Spleen (tissue), 11 donors: Measurements from ENCODE around the gene DLX1. TPM values are rescaled to one million over a fixed set of nuclear protein-coding genes. Genes with fewer than 3 reads are reported as not detected.
"Not testable (repeated sequence)": the region's sequence is repeated elsewhere in the genome, so short reads cannot be mapped to it uniquely, and the experiment has no call there.

Experiments
- DNase-seq: peaks from one replicate; pipeline ENCODE4 v3.0.0-alpha.2; 2020
- H3K27ac ChIP-seq, 8 donors: fragments of 200-600 bp; sonication (generic) in 7 of 8; 1 replicate in 4 of 8; 2 replicates in 4 of 8; pipeline versions ENCODE4 v1.5.0 to v1.8.0; 2016 to 2021; ENCODE audit warnings: inconsistent platforms in 4 of 8, mild to moderate bottlenecking in 4 of 8, moderate library complexity in 1 of 8
- H3K27me3 ChIP-seq, 7 donors: fragments of 200-600 bp; sonication (generic) in 6 of 7; replicated peaks in 1 of 7; 1 replicate in 4 of 7; 2 replicates in 3 of 7; pipeline versions ENCODE4 v1.5.0 to v1.8.0; 2016 to 2021; ENCODE audit warnings: inconsistent platforms in 3 of 7, mild to moderate bottlenecking in 1 of 7
- H3K36me3 ChIP-seq, 6 donors: fragments of 200-600 bp; sonication (generic) in 5 of 6; 1 replicate in 4 of 6; 2 replicates in 2 of 6; pipeline versions ENCODE4 v1.5.0 to v1.8.0; 2016 to 2021; ENCODE audit warnings: inconsistent platforms in 2 of 6
- H3K4me1 ChIP-seq, 6 donors: fragments of 200-600 bp; sonication (generic) in 5 of 6; 1 replicate in 3 of 6; 2 replicates in 3 of 6; pipeline versions ENCODE4 v1.5.0 to v1.8.0; 2016 to 2021; ENCODE audit warnings: inconsistent platforms in 3 of 6
- H3K4me3 ChIP-seq, 8 donors: fragments of 200-600 bp; sonication (generic) in 7 of 8; 1 replicate in 4 of 8; 2 replicates in 4 of 8; pipeline versions ENCODE4 v1.5.0 to v1.8.0; 2016 to 2021; ENCODE audit warnings: inconsistent platforms in 4 of 8, mild to moderate bottlenecking in 4 of 8, moderate library complexity in 2 of 8
- H3K9me3 ChIP-seq, 8 donors: fragments of 200-600 bp; sonication (generic) in 7 of 8; 1 replicate in 4 of 8; 2 replicates in 4 of 8; pipeline versions ENCODE4 v1.5.0 to v1.8.0; 2016 to 2021; ENCODE audit warnings: inconsistent platforms in 4 of 8
- POLR2A ChIP-seq, 3 donors: fragments of 450-650 bp; IDR thresholded peaks; one replicate each; pipeline ENCODE4 v1.5.1; 2017; ENCODE audit warnings: antibody characterized with exemption in 3 of 3, mild to moderate bottlenecking in 1 of 3
- POLR2AphosphoS5 ChIP-seq, 3 donors: sonication (generic); formaldehyde crosslinking; IDR thresholded peaks; one replicate each; pipeline ENCODE4 v1.5.1; 2017; ENCODE audit warnings: antibody characterized with exemption in 3 of 3
- WGBS, 5 donors: extraction: QIAGEN DNeasy Blood & Tissue Kit in 3 of 5; methylation state at CpG; one replicate each; pipeline versions ENCODE4 v1.1.5 to v1.1.7; 2013 to 2018; 5-methylcytosine and 5-hydroxymethylcytosine counted together
- intact Hi-C: fragments of 100-400 bp; cut with DNase I; formaldehyde crosslinking; loops from one replicate; pipeline ENCODE4 v1.15.0; 2023; ENCODE audit warnings: low total_unique reads
- polyA plus RNA-seq, 3 donors: library from polyadenylated mRNA; stranded (reverse); fragments of 200-250 nt; gene quantifications; one replicate each; pipeline ENCODE4 v1.2.1, GENCODE V29; 2013
- total RNA-seq, 7 donors: library from RNA; depleted of rRNA in 3 of 7; stranded (reverse); fragments of >200 nt in 3 of 7; fragmentation: NEBNext Ultra II Directional in 4 of 7; extraction: Animal tissue kit (Norgen Biotek cat#: 25700) in 4 of 7; gene quantifications; one replicate each; pipeline versions ENCODE4 v1.1.0 to v1.2.1, GENCODE V29; 2016 to 2021
- TF ChIP-seq, protein P1 (sequence below), 11 experiments: fragments of 200-600 bp in 7 of 11; fragments of 450-650 bp in 4 of 11; sonication (generic) in 4 of 11; IDR thresholded peaks in 8 of 11; conservative IDR thresholded peaks in 3 of 11; 1 replicate in 7 of 11; 2 replicates in 4 of 11; pipeline versions ENCODE4 v1.4.0 to v1.8.0; 2016 to 2021; ENCODE audit warnings: antibody characterized with exemption in 11 of 11, inconsistent platforms in 4 of 11, mild to moderate bottlenecking in 1 of 11
- donor health status: healthy with polysubstance abuse.
- donor health status: DM: no; HTN: no; CAD: no; lungs with moderate emphysema.
- donor health status: DM: no; HTN: no; CAD: no.
- donor health status: Bipolar disorder and iron deficiency.
- donor health status: healthy.
- donor health status: DM: no; HTN: no; CAD: no.
- donor health status: DM: yes; HTN: yes; CAD: no.

The DLX1 gene
- total and polyA plus RNA-seq, 10 donors, result 0.16 TPM; not detected in 9

DNA sequence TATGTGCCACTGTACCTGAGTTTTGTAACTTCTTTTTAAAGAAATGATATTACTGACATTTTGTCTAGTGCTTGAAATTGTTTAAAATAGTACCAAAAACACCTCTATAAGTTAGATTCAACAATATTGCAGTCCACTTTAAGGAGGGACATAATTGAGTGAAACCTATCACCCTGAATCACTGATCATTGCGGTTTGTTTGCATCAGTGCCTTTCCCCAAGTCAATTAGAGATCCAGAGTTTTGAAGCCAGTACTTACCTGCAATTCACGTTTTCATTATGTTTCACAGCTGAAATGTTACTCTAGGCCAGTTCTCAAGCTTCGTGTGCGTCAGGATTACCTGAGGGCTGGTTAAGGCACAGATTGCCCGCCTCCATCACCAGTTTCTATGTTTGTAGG is 26.6 kb upstream of the DLX1 start:
- WGBS, 5 donors, result 95 to 99% (median 96%) methylated on average over 5 of the region's 5 CpGs

DNA sequence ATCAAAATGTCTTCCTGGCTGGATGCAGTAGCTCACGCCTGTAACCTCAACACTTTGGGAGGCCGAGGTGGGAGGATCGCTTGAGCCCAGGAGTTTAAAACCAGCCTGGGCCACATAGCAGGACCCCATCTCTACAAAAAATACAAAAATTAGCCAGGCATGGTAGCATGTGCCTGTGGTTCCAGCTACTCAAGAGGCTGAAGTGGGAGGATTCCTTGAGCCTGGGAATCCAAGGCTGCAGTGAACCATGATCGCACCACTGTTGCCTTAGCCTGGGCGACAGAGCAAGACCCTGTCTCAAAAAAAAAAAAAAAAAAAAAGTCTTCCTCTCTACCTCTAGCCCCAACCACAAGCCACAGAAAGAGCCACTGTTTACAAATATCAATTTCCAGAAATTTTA is 25.2 kb upstream of the DLX1 start:
- H3K27me3 ChIP-seq, H3K27ac ChIP-seq, DNase-seq, H3K4me1 ChIP-seq, H3K4me3 ChIP-seq, H3K9me3 ChIP-seq, intact Hi-C loops: not testable (repeated sequence)
- peaks cover 0 to 21% (median 0%) of the 10 kb centered on the region in 6 donors for H3K36me3 ChIP-seq
- 93 to 96% (median 95%) methylated on average over 5 of the region's 5 CpGs for WGBS, 5 donors

More for the DNA sequence above, 26.6 kb upstream of the DLX1 start:
- TF ChIP-seq POLR2AphosphoS5 (IDR thresholded peaks at IDR 0.05), result no peak
- TF ChIP-seq POLR2A (IDR thresholded peaks at IDR 0.05), result no peak
- TF ChIP-seq, protein P1, sequence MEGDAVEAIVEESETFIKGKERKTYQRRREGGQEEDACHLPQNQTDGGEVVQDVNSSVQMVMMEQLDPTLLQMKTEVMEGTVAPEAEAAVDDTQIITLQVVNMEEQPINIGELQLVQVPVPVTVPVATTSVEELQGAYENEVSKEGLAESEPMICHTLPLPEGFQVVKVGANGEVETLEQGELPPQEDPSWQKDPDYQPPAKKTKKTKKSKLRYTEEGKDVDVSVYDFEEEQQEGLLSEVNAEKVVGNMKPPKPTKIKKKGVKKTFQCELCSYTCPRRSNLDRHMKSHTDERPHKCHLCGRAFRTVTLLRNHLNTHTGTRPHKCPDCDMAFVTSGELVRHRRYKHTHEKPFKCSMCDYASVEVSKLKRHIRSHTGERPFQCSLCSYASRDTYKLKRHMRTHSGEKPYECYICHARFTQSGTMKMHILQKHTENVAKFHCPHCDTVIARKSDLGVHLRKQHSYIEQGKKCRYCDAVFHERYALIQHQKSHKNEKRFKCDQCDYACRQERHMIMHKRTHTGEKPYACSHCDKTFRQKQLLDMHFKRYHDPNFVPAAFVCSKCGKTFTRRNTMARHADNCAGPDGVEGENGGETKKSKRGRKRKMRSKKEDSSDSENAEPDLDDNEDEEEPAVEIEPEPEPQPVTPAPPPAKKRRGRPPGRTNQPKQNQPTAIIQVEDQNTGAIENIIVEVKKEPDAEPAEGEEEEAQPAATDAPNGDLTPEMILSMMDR (IDR thresholded peaks at IDR 0.05 in 8 of 11, conservative IDR thresholded peaks at IDR 0.05 in 3 of 11), result no peak
- Histone ChIP-seq H3K27ac (no peak overlapping the region), H3K27me3 (no peaks in the 10 kb centered on the region), H3K9me3 (no peaks in the 10 kb centered on the region), H3K36me3 (peaks cover 0 to 12% (median 0%) of the 10 kb centered on the region in 6 donors), H3K4me3 (no peak overlapping the region), H3K4me1 (no peaks in the 10 kb centered on the region)
- intact Hi-C loops, result no loop called here
- DNase-seq, result no peak

DNA sequence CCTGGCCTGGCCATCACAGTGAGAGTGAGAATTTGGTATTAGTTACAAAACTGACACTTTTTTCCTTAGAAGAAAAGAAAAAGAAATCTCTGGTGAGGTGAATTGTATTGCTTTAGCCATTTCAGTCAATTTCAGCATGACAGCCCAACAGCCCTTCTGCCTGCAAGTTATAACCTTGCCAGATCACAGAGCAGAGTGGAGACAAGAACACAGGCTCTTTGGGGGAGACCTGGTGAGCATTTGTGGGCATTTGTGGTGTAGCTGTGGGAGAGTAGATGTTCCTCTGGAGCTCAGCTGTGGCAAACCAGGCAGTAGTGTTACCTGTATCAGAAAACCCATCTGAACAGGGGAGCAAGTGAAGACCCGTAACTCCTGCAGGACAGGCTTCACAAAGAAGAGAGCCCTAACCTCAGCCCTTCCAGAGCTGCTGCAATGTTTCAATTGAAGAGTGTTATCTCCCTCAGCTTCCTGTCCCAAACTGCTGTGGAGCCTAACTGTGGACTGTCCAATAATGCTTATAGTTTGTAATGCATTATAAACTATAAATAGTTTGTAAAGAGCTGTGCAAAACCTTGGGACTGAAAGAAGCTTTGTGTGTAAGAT is 22.8 kb upstream of the DLX1 start:
- H3K9me3 ChIP-seq, result no peaks in the 10 kb centered on the region
- peaks cover 0 to 26% (median 0%) of the 10 kb centered on the region in 6 donors for H3K36me3 ChIP-seq
- H3K27ac ChIP-seq, result no peak overlapping the region
- 80 to 95% (median 87%) methylated on average over 1 of the region's 1 CpG for WGBS, 5 donors
- DNase-seq, result no peak
- intact Hi-C loops, result no loop called here
- H3K27me3 ChIP-seq, result no peaks in the 10 kb centered on the region
- TF ChIP-seq, protein P1 (IDR thresholded peaks at IDR 0.05 in 8 of 11, conservative IDR thresholded peaks at IDR 0.05 in 3 of 11), result no peak
- no peak for TF ChIP-seq POLR2AphosphoS5 (IDR thresholded peaks at IDR 0.05)
- TF ChIP-seq POLR2A (IDR thresholded peaks at IDR 0.05), result no peak
- no peak overlapping the region for H3K4me3 ChIP-seq
- no peaks in the 10 kb centered on the region for H3K4me1 ChIP-seq

DNA sequence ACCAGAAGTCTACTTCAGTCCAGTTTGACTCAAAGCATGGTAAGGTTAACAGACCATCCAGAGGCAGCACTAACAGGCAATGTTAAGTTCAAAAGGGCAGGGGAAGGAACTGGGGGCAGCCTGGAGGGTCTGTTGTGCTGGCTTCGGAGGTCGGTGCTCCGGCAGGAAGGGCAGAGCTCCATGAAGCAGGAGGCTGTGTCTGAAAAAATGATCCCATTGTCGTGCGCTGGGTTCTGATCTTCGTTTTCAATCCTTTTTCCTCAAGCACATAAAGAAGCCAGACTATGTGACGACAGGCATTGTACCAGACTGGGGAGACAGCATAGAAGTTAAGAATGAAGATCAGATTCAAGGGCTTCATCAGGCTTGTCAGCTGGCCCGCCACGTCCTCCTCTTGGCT is 21.9 kb upstream of the DLX1 start:
- intact Hi-C loops, result no loop called here
- H3K9me3 ChIP-seq, result no peaks in the 10 kb centered on the region
- no peak overlapping the region for H3K4me3 ChIP-seq
- H3K4me1 ChIP-seq, result no peaks in the 10 kb centered on the region
- no peak overlapping the region for H3K27ac ChIP-seq
- TF ChIP-seq, protein P1 (IDR thresholded peaks at IDR 0.05 in 8 of 11, conservative IDR thresholded peaks at IDR 0.05 in 3 of 11), result no peak
- no peak for TF ChIP-seq POLR2A (IDR thresholded peaks at IDR 0.05)
- TF ChIP-seq POLR2AphosphoS5 (IDR thresholded peaks at IDR 0.05), result no peak
- no peak for DNase-seq
- H3K36me3 ChIP-seq, result peaks cover 0 to 26% (median 0%) of the 10 kb centered on the region in 6 donors
- H3K27me3 ChIP-seq, result no peaks in the 10 kb centered on the region
- 84 to 91% (median 88%) methylated on average over 9 of the region's 9 CpGs for WGBS, 5 donors
